GM23338 (cell line): ENCODE measurements around the gene PGS1. TPM values are rescaled to one million over a fixed set of nuclear protein-coding genes. Genes with fewer than 3 reads are reported as not detected.

Source experiments
- ATAC-seq: fragments of 200-7000 bp; cut with Tn5 transposase; 3 replicates; pipeline ENCODE4 v1.9.1; 2020
- DNase-seq: peaks from one replicate; pipeline ENCODE4 v3.0.0-alpha.2; 2015; ENCODE audit warnings: low spot score
- H2AFZ ChIP-seq: fragments of 200-600 bp; sonication (generic); 2 replicates; pipeline ENCODE4 v1.8.0; 2016; ENCODE audit warnings: antibody characterized with exemption, mild to moderate bottlenecking, moderate library complexity
- H3F3A ChIP-seq: fragments of 200-600 bp; sonication (generic); replicated peaks from 2 replicates; pipeline ENCODE4 v1.8.0; 2017; ENCODE audit warnings: antibody characterized with exemption, mixed run types, low read depth
- H3K27ac ChIP-seq: fragments of 200-600 bp; sonication (generic); 2 replicates; pipeline ENCODE4 v1.6.1; 2016; ENCODE audit warnings: low read depth
- H3K27me3 ChIP-seq: fragments of 200-600 bp; sonication (generic); 2 replicates; pipeline ENCODE4 v1.8.0; 2016; ENCODE audit warnings: mild to moderate bottlenecking, mixed run types, moderate library complexity; ENCODE audit not compliant: insufficient read depth
- H3K36me3 ChIP-seq: fragments of 200-600 bp; sonication (generic); 2 replicates; pipeline ENCODE4 v1.8.0; 2016; ENCODE audit warnings: mild to moderate bottlenecking; ENCODE audit not compliant: insufficient read depth
- H3K4me1 ChIP-seq: fragments of 200-600 bp; sonication (generic); 2 replicates; pipeline ENCODE4 v1.8.0; 2016; ENCODE audit warnings: mild to moderate bottlenecking, moderate library complexity; ENCODE audit not compliant: insufficient read depth
- H3K4me2 ChIP-seq: fragments of 200-600 bp; sonication (generic); 2 replicates; pipeline ENCODE4 v1.7.1; 2017; ENCODE audit warnings: mixed run types
- H3K4me3 ChIP-seq: fragments of 200-600 bp; sonication (generic); 2 replicates; pipeline ENCODE4 v1.6.1; 2016; ENCODE audit warnings: mixed run types
- H3K79me2 ChIP-seq: fragments of 200-600 bp; sonication (generic); replicated peaks from 2 replicates; pipeline ENCODE4 v1.8.0; 2017; ENCODE audit warnings: mild to moderate bottlenecking; ENCODE audit not compliant: insufficient read depth
- H3K9me2 ChIP-seq: fragments of 200-600 bp; sonication (generic); 2 replicates; pipeline ENCODE4 v1.8.0; 2017; ENCODE audit not compliant: insufficient read depth
- H4K20me1 ChIP-seq: fragments of 200-600 bp; sonication (generic); replicated peaks from 2 replicates; pipeline ENCODE4 v1.8.0; 2017; ENCODE audit warnings: mild to moderate bottlenecking; ENCODE audit not compliant: insufficient read depth
- H3K27ac Mint-ChIP-seq: 2 replicates; pipeline ENCODE4 v1.8.0; 2020; ENCODE audit warnings: inconsistent platforms, mild to moderate bottlenecking, moderate library complexity, mixed read lengths
- H3K27me3 Mint-ChIP-seq: 3 replicates; pipeline ENCODE4 v1.8.0; 2022; ENCODE audit warnings: low read depth, mild to moderate bottlenecking, moderate library complexity, mixed read lengths, inconsistent platforms; ENCODE audit not compliant: insufficient read depth, poor library complexity
- H3K36me3 Mint-ChIP-seq: 3 replicates; pipeline ENCODE4 v1.8.0; 2021; ENCODE audit warnings: low read depth, mild to moderate bottlenecking, inconsistent platforms, moderate library complexity, mixed read lengths
- H3K4me1 Mint-ChIP-seq: 3 replicates; pipeline ENCODE4 v1.8.0; 2020; ENCODE audit warnings: mild to moderate bottlenecking, inconsistent platforms, mixed read lengths
- H3K4me3 Mint-ChIP-seq: 3 replicates; pipeline ENCODE4 v1.8.0; 2021; ENCODE audit warnings: moderate library complexity, mild to moderate bottlenecking, inconsistent platforms, mixed read lengths
- H3K9me3 Mint-ChIP-seq: 3 replicates; pipeline ENCODE4 v1.8.0; 2020; ENCODE audit warnings: moderate library complexity, mild to moderate bottlenecking, inconsistent platforms, mixed read lengths
- CREB1 ChIP-seq: fragments of 250-450 bp; sonication (Bioruptor Pico); IDR thresholded peaks from 2 replicates; pipeline ENCODE4 v1.5.0; 2020; ENCODE audit warnings: low read depth, mild to moderate bottlenecking, moderate library complexity
- CTCF ChIP-seq, 2 experiments: fragments of 200-600 bp in 1 of 2; sonication (generic) in 1 of 2; conservative IDR thresholded peaks; 2 replicates each; pipeline versions ENCODE4 v1.5.1 to v1.6.1; 2016 to 2017; ENCODE audit warnings: antibody characterized with exemption in 2 of 2, low read depth in 2 of 2, mild to moderate bottlenecking in 2 of 2, moderate library complexity in 1 of 2
- ETS1 ChIP-seq: IDR thresholded peaks from 2 replicates; pipeline ENCODE4 v1.6.1; 2016; ENCODE audit warnings: antibody characterized with exemption
- EZH2 ChIP-seq: fragments of 200-600 bp; sonication (generic); IDR thresholded peaks from one replicate; pipeline ENCODE4 v1.8.0; 2017; ENCODE audit warnings: antibody characterized with exemption, mild to moderate bottlenecking, low read depth; ENCODE audit not compliant: unreplicated experiment
- EZH2phosphoT487 ChIP-seq: fragments of 200-600 bp; sonication (generic); IDR thresholded peaks from one replicate; pipeline ENCODE4 v1.8.1; 2018; ENCODE audit warnings: antibody characterized with exemption; ENCODE audit not compliant: unreplicated experiment
- JUNB ChIP-seq: IDR thresholded peaks from one replicate; pipeline ENCODE4 v1.6.1; 2016; ENCODE audit warnings: antibody characterized with exemption; ENCODE audit not compliant: unreplicated experiment
- NANOG ChIP-seq: IDR thresholded peaks from 2 replicates; pipeline ENCODE4 v1.6.1; 2016; ENCODE audit warnings: antibody characterized with exemption, borderline replicate concordance
- POLR2AphosphoS5 ChIP-seq: IDR thresholded peaks from 2 replicates; pipeline ENCODE4 v1.6.1; 2016; ENCODE audit warnings: antibody characterized with exemption, low read depth
- REST ChIP-seq: IDR thresholded peaks from one replicate; pipeline ENCODE4 v1.6.1; 2018; ENCODE audit warnings: antibody characterized with exemption; ENCODE audit not compliant: unreplicated experiment
- STAT1 ChIP-seq: IDR thresholded peaks from one replicate; pipeline ENCODE4 v1.6.1; 2016; ENCODE audit warnings: antibody characterized with exemption; ENCODE audit not compliant: unreplicated experiment
- ZNF114 ChIP-seq: fragments of 250-450 bp; sonication (Bioruptor Pico); IDR thresholded peaks from 2 replicates; pipeline ENCODE4 v1.5.0; 2020; ENCODE audit warnings: mild to moderate bottlenecking, moderate library complexity
- ZNF462 ChIP-seq: fragments of 250-450 bp; sonication (Bioruptor Pico); IDR thresholded peaks from 2 replicates; pipeline ENCODE4 v1.5.0; 2020; ENCODE audit warnings: mild to moderate bottlenecking, moderate library complexity
- polyA plus RNA-seq: library from polyadenylated mRNA; unstranded; fragments of >200 nt; fragmentation: Nextera tagmentation; extraction: Ambion mirVana; gene quantifications from 2 replicates; pipeline ENCODE4 v1.2.1, GENCODE V29; 2016
- total RNA-seq: library from RNA; depleted of rRNA; stranded (reverse); fragments of >200 nt; shearing (Covaris generic); gene quantifications from 2 replicates; pipeline ENCODE4 v1.2.3, GENCODE V29; 2014

Gene PGS1
- total and polyA plus RNA-seq, 2 experiments from 2014 or later, result 43.9 to 67.1 TPM

- H3K27ac ChIP-seq, result no peak overlapping the region
- H3K27me3 ChIP-seq, result peaks cover 22% of the 10 kb centered on the region
- Mint-ChIP-seq H3K4me3 (no peak overlapping the region), H3K27me3 (peaks cover 28% of the 10 kb centered on the region), H3K9me3 (no peaks in the 10 kb centered on the region), H3K4me1 (peaks cover 27% of the 10 kb centered on the region), H3K27ac (no peak overlapping the region), H3K36me3 (no peaks in the 10 kb centered on the region)
- no peaks in the 10 kb centered on the region for H4K20me1 ChIP-seq
- DNase-seq (peak; percentile 72), ATAC-seq (peak; percentile 64)
- peak overlapping the region; percentile 85 for H3K4me2 ChIP-seq
- no peaks in the 10 kb centered on the region for H3K79me2 ChIP-seq
- TF ChIP-seq ZNF114 (CRISPR knock-in tag) (no peak), EZH2phosphoT487 (no peak), EZH2 (no peak), REST (no peak), CTCF (conservative IDR thresholded peaks at IDR 0.05; ENCODE audit: low read depth in 2 of 2) (no peak), ZNF462 (no peak), ETS1 (no peak), JUNB (no peak), POLR2AphosphoS5 (no peak), STAT1 (no peak), NANOG (no peak), CREB1 (CRISPR knock-in tag) (no peak)
- H3F3A ChIP-seq, result 0 out of 2 replicates have a peak, but pooled peaks cover 13% of the 10 kb centered on the region
- H3K4me1 ChIP-seq, result peaks cover 18% of the 10 kb centered on the region
- H3K9me2 ChIP-seq, result no peaks in the 10 kb centered on the region
- peak overlapping the region; percentile 69 for H2AFZ ChIP-seq
- H3K36me3 ChIP-seq, result no peaks in the 10 kb centered on the region
- H3K4me3 ChIP-seq, result peak overlapping the region; percentile 61; the same call in 1 of the 2 replicates
These were observed 35.3 kb upstream of the PGS1 start for GRCh38 chr17:78343187-78343542.
